Measurements from ENCODE around the gene BBOF1. TPM values are rescaled to one million over a fixed set of nuclear protein-coding genes. Genes with fewer than 3 reads are reported as not detected.
"Not testable (repeated sequence)": the region's sequence is repeated elsewhere in the genome, so short reads cannot be mapped to it uniquely, and the experiment has no call there.

Gene BBOF1
- total RNA-seq, 4 donors from 2014 or later = 2.0 to 6.9 (median 4.6) TPM

DNA sequence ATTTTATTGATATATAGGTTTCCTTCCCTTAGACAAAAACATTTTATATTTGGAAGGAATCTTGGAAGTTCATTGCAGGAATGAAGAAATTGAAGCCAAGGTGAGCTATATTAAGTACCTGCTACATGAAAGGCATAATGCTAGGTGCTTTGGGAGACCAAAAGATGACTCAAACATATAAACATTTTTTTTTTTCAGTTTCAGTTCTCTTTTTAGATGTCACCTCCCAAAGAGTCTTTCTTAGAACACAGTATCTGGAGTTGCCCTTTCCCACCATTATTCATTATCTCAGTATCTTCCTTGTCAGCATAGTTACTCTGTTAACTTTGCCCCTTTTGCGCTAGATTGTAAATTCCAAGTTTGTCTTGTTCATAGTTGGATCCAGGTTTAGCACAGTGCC lies 66.7 kb downstream of the BBOF1 start:
- intact Hi-C loops (cut with DNase I) = no loop called here
- 89 to 91% methylated on average over 1 of the region's 1 CpG for WGBS, 2 donors
- H3K4me3 ChIP-seq = peak overlapping the region in 3 of 4 donors; percentile 71 to 76 (median 75)
- H3K36me3 ChIP-seq = no peaks in the 10 kb centered on the region
- TF ChIP-seq POLR2A (IDR thresholded peaks at IDR 0.05) = no peak
- TF ChIP-seq CTCF (IDR thresholded peaks at IDR 0.05) = no peak
- no peak for DNase-seq
- peaks cover 0 to 42% (median 14%) of the 10 kb centered on the region in 3 donors for H3K4me1 ChIP-seq
- H3K9me3 ChIP-seq = no peaks in the 10 kb centered on the region
- no peaks in the 10 kb centered on the region for H3K27me3 ChIP-seq
- peak overlapping the region in 1 of 4 donors; percentile 92 for H3K27ac ChIP-seq

- no peak overlapping the region for H3K4me3 ChIP-seq
- H3K36me3 ChIP-seq = peaks cover 0 to 30% (median 0%) of the 10 kb centered on the region in 3 donors
- H3K4me1 ChIP-seq = peaks cover 0 to 18% (median 8%) of the 10 kb centered on the region in 3 donors
- H3K27ac ChIP-seq = no peak overlapping the region
- H3K27me3 ChIP-seq = no peaks in the 10 kb centered on the region
- intact Hi-C loops (cut with DNase I) = no loop called here
- no peak for DNase-seq
- TF ChIP-seq POLR2A (IDR thresholded peaks at IDR 0.05) (no peak), CTCF (IDR thresholded peaks at IDR 0.05) (no peak)
- no peaks in the 10 kb centered on the region for H3K9me3 ChIP-seq
- WGBS, 2 donors = 89 to 91% methylated on average over 8 of the region's 8 CpGs
Measured at GRCh38 chr14:74089251-74090020, 70.3 kb downstream of the BBOF1 start.

GRCh38 chr14:74105381-74105780 lies 86.2 kb downstream of the BBOF1 start:
- 93 to 94% methylated on average over 2 of the region's 2 CpGs for WGBS, 2 donors
- DNase-seq = no peak
- no peak overlapping the region for H3K27ac ChIP-seq
- H3K9me3 ChIP-seq = no peaks in the 10 kb centered on the region
- intact Hi-C loops (cut with DNase I) = no loop called here
- no peak for TF ChIP-seq CTCF (IDR thresholded peaks at IDR 0.05)
- TF ChIP-seq POLR2A (IDR thresholded peaks at IDR 0.05) = no peak
- H3K27me3 ChIP-seq = no peaks in the 10 kb centered on the region
- H3K4me3 ChIP-seq = no peak overlapping the region
- H3K4me1 ChIP-seq = no peaks in the 10 kb centered on the region
- peaks cover 0 to 66% (median 0%) of the 10 kb centered on the region in 3 donors for H3K36me3 ChIP-seq

GRCh38 chr14:74109369-74109768 lies 90.2 kb downstream of the BBOF1 start:
- no peaks in the 10 kb centered on the region for H3K27me3 ChIP-seq
- no peaks in the 10 kb centered on the region for H3K4me1 ChIP-seq
- H3K27ac ChIP-seq = no peak overlapping the region
- no peak for DNase-seq
- TF ChIP-seq POLR2A (IDR thresholded peaks at IDR 0.05) = no peak
- TF ChIP-seq CTCF (IDR thresholded peaks at IDR 0.05) = no peak
- H3K4me3 ChIP-seq = no peak overlapping the region
- 83 to 86% methylated on average over 1 of the region's 1 CpG for WGBS, 2 donors
- peaks cover 0 to 45% (median 0%) of the 10 kb centered on the region in 3 donors for H3K36me3 ChIP-seq
- no peaks in the 10 kb centered on the region for H3K9me3 ChIP-seq
- intact Hi-C loops (cut with DNase I) = no loop called here

DNA sequence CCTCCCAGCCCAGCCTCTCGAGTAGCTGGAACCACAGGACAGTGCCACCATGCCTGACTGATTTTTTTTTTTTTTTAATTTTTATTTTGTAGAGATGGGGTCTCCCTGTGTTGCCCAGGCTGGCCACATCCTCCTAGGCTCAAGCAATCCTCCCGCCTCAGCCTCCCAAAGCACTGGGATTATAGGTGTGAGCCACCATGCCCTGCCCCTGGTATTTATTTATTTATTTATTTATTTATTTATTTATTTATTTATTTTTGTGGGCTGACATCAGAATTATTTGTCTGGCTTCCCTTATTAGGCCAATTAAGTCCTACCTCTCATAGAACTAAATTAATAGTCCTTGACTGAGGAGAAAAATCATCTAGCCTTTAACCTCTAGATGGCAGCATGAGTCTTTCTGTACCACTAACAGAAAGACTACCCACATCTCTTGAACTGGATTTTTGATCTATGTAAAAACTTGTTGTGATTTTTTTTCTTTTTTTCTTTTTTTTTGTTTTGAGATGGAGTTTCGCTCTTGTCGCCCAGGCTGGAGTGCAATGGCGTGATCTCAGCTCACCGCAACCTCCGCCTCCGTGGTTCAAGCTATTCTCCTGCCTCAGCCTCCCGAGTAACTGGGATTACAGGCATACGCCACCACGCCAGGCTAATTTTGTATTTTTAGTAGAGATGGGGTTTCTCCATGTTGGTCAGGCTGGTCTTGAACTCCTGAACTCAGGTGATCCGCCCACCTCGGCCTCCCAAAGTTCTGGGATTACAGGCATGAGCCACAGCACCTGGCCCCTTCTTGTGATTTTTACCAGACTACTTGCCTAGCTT lies 92.5 kb downstream of the BBOF1 start:
- H3K36me3 ChIP-seq = peaks cover 0 to 33% (median 0%) of the 10 kb centered on the region in 3 donors
- H3K4me3 ChIP-seq; H3K27me3 ChIP-seq; H3K9me3 ChIP-seq; DNase-seq; H3K27ac ChIP-seq; intact Hi-C loops (cut with DNase I); H3K4me1 ChIP-seq: not testable (repeated sequence)
- peak in 4 of 6 experiments; percentile 40 to 59 (median 45) for TF ChIP-seq CTCF (IDR thresholded peaks at IDR 0.05)
- WGBS, 2 donors = 92 to 94% methylated on average over 12 to 13 of the region's 13 CpGs

All from esophagus squamous epithelium (tissue), 5 donors.